ENCODE measurements around the gene DHX30.

The DHX30 gene

GRCh38 chr3:47851888-47852603, 49.1 kb downstream of the DHX30 start:
- DNase-seq (ENCODE audit: low read depth in 3 of 3), result no peak

- no peak for DNase-seq (ENCODE audit: low read depth in 3 of 3)
Measured at GRCh38 chr3:47852604-47853602, 50.0 kb downstream of the DHX30 start.

- DNase-seq (ENCODE audit: low read depth in 3 of 3), result no peak
Measured at GRCh38 chr3:47854267-47854666, 51.3 kb downstream of the DHX30 start.

DNA sequence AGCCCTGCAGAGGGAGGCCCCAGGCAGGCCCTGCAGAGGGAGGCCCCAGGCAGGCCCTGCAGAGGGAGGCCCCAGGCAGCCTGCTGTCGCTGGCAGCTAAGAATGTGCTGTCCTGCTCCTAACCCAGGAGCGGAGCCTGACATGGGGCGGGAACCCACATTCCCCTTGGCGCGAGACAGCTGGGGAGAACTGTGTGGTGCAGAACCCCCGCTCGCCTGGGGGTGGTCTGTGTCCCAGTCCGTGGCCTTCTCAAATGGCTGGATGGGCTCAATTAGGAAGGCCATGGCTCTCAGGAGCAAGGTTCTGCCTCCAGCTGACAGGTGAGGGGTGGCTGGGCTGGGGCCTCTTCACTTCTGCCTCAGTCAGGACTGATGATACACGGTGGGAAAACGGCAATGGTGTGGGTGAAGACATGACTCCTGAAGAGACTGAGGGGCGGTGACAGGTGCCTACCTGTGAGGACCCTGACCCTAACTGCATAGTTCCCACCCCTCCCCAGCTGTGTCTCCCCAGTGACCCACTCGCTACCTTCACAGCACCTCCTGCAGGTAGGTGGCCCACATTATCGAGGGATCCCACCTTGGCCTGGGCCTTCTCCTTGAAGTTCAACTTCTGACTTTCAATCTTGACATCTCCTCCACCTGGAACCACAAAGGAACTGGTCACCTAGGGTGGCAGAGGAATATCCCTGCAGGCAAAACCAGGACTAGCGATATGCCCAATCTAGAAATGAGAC, 52.0 kb downstream of the DHX30 start:
- DNase-seq (ENCODE audit: low read depth in 3 of 3), result no peak

DNA sequence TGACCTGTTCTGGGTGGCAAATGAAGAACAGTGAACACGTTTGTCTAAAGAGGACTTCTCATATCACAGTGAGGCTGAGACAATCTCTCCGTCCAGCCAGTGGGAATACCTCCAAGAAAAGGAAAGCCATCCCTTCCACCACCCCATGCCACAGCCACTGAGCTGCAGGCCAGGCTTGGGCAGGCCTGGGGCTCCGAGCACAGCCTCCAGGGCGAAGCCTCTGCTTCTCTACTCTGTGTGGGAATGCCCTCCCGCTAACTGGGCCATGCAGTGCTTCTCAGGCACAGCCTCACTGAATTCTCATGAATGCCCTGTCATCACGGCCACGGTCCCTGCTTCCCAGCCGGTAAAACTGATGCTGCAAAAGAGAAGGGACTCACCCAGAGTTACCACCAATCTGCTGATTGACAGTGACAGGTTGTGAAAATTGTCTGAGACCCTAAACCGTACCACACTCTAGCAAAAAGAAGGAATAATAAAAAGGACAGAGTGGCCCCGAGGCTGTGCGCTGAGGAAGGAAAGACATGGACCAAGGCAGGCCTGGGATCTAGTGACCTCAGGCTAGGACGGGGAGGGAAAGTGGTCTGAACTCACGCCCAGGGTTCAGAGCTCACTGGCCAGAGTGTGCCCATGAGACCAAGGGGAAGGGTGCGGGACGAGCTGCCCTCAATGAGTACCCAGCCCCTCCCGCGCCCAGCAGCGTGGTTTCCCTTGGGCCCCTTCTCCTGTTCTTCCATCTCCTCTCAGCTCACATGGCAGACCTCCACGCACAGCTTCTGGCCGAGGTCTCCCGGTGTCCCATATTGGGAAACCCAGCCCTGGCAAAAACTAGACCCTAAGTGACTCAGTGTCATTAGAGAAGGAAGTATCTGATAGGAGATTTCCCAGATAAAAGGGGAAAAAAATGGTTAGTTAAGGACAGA, 52.8 kb downstream of the DHX30 start:
- DNase-seq (ENCODE audit: low read depth in 3 of 3), result no peak

DNA sequence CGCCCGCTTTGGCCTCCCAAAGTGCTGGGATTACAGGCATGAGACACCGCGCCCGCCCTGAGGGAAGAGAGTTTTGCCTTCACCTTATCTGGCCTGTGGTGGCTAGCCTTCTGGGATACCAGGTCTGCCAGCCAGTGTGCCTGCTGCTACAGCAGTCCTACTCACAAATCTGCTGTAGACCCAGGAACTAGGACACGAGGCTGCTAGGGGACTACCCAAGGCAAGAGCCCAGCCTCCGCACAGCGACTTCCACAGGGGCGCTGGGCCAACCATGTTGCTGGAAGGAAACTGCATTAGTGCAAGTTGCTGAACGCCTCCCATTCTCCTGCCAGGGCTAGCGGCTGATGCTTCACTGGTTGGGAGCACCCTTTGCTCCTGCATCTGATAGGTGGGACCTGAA, 53.7 kb downstream of the DHX30 start:
- no peak for DNase-seq (ENCODE audit: low read depth in 3 of 3)

DNA sequence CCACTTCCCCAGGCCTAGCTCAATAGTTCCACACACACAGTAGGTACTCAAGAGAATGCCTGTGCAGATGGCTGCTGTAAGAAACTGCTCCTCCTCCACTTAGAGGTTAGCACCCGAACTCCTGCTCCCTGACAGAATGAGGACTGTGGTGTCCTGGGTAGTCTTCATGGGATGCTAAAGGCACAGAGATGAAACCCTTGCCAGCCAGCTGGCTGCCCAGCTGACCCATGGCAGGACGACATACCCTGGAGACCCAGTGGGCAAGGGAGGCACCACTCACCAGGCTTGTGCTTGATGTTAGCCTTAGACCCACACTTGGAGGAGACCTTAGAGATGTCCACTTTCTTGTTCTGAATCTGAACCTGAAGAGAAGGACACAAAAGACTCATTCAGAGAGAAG, 54.2 kb downstream of the DHX30 start:
- no peak for DNase-seq (ENCODE audit: low read depth in 3 of 3)

- DNase-seq (ENCODE audit: low read depth in 3 of 3), result no peak
Measured at GRCh38 chr3:47859956-47860605, 57.1 kb downstream of the DHX30 start.

GRCh38 chr3:47863391-47864128, 60.6 kb downstream of the DHX30 start:
- DNase-seq (ENCODE audit: low read depth in 3 of 3), result no peak

- DNase-seq (ENCODE audit: low read depth in 3 of 3), result no peak
Measured at GRCh38 chr3:47865192-47865591, 62.3 kb downstream of the DHX30 start.

DNA sequence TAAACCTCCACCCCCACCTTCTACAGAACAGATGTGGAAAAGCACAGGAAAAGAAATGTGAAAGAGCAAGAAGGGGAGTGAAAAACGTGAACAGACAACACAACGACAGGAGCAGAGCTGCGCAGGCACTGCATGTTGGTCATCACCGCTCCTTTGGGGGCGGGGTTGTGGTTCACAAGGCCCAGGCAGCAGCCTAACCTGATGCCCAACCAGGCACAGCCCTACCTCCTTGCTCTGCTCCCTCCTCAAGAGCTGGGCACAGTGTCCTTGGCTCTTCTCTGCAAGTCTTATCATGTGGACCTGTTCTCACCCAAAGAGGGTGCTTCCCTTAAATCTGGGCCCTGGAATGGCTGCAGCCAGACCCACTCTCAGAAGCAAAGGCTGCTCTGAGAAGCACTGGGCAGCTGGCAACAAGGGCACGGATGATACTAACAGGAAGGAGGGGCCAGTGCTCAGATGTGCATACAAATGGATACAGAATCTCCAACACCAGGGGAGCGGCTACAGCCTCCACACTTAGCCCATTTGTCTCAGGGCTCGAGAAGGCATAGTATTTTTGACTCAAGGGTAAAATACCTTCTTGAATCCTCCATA, 64.6 kb downstream of the DHX30 start:
- DNase-seq (ENCODE audit: low read depth in 3 of 3), result no peak

DNA sequence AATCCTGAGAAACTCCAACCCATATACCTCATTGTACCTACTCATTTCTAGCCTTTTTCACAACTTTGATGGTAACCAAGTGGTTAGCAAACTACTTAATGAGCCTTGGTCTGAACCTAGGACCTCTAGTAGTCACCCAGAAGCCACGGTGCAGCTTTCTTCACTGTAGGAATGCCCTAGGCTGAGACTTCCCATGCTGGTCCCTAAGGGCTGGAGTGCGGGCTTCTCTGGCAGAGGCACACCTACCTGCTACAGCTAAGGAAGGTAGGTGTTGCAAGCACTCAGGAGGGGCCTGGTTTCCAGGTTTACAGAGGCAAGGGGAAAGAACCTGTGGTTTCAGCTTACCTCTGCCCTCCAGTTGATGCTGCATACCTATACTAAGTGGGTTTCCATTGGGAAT, 65.4 kb downstream of the DHX30 start:
- no peak for DNase-seq (ENCODE audit: low read depth in 3 of 3)

GRCh38 chr3:47870156-47870555, 67.2 kb downstream of the DHX30 start:
- no peak for DNase-seq (ENCODE audit: low read depth in 3 of 3)

GRCh38 chr3:47870702-47871260, 67.8 kb downstream of the DHX30 start:
- DNase-seq (ENCODE audit: low read depth in 3 of 3), result no peak

- no peak for DNase-seq (ENCODE audit: low read depth in 3 of 3)
Measured at GRCh38 chr3:47871389-47871788, 68.5 kb downstream of the DHX30 start.

DNA sequence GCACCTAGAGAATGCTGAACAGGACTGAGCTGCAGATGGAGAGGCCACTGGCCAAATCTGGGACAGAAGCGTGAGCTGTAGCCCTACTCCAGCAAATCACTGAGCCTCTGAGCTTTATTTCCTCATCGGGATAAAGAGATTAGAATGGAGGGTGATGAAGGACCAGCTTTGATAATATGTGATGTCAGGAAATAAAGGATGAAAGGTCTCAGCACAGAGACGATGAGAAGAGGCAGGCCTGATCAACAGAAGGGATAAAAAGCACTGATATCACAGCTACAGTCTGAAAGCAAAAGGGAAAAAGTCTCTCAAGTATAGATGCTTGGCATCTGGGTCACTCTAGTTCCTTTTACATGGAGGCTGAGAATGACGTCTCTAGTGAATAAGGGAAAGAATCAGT, 70.0 kb downstream of the DHX30 start:
- DNase-seq (ENCODE audit: low read depth in 3 of 3), result no peak

DNA sequence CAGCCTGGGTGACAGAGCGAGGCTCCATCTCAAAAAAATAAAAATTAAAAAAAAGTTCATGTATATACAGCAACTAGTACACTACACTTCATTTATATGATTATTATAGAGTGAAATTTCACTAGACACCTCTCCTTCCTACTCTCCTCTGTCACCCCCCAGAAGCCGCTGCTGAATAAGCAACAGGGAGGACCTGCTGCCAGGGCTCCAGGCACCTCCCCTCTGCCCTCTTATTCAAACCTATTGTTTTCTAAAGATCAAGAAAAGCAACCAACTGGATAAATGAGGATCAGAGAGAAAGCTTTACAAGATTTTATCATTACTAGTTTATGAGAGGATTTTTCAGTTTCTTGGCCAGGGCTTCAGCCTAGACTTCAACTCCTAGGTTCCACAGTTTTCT, 71.5 kb downstream of the DHX30 start:
- no peak for DNase-seq (ENCODE audit: low read depth in 3 of 3)

DNA sequence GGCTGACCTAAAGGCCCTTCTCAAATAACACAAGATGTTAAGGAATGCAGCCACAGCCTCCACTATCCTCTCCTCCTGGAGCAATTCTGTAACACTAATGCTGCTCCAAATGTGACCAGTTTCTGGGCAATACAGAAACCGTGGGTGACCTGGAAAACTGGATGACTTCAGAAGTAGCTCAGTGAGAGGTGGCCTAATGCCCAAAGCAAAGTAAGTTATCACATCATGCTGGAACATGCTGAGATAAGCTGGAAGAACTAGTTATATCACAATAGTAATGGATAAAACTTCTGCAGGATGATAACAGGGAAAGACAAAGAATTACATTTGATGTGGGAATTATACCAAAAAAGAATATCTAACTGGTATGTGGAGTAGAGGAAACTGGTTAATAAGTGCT, 72.0 kb downstream of the DHX30 start:
- no peak for DNase-seq (ENCODE audit: low read depth in 3 of 3)

- DNase-seq (ENCODE audit: low read depth in 3 of 3), result no peak
Measured at GRCh38 chr3:47877290-47877689, 74.4 kb downstream of the DHX30 start.
